ENCODE measurements around the gene PUSL1. TPM values are rescaled to one million over a fixed set of nuclear protein-coding genes. Genes with fewer than 3 reads are reported as not detected.

The PUSL1 gene
- total and polyA plus RNA-seq, 2 of the 13 experiments (the other 11 are each of a cell fraction or from before 2014, with no cell fraction given): 8.3 to 22.2 TPM

DNA sequence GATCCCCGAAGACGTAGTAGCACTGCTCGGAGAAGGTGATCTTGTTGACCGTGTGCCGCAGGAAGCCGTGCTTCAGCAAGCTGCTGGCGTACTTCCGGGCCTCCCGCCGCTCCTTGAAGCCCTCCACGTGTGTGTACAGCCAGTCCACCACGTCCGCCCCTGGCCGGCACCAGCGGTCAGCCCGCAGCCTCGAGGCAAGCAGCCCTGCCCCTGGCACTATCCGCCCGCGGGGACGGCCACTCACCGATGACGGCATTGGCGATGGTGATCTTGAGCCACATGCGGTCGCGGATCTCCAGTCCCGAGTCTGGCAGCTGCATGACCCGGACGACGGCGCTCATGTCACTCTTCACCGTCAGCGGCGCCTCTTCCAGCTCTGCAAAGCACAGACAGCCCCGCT lies 29.9 kb downstream of the PUSL1 start:
- H3K9ac ChIP-seq (ENCODE audit: insufficient read depth, low read depth, low read length): no peak overlapping the region
- no peak overlapping the region for H3K4me2 ChIP-seq (ENCODE audit: low read depth, low read length)
- no peaks in the 10 kb centered on the region for H3K79me2 ChIP-seq (ENCODE audit: insufficient read depth, low read length)
- no TSS peak for BruUV-seq (replicated peaks)
- H3K9me3 ChIP-seq (ENCODE audit: low read length): no peaks in the 10 kb centered on the region
- H3K27ac ChIP-seq (ENCODE audit: extremely low read length, insufficient read depth, low read length): no peak overlapping the region
- in situ Hi-C loops (cut with HindIII; ENCODE audit: extremely low pct_ligation_motif_present, low pct_unique_long_range_greater_than_20kb): no loop called here
- POLR2A ChIA-PET: interaction anchor here (0.9 to 1.0 kb wide), 3 partner anchors 10 to 61 kb away, joined by 3 to 4 read pairs (median 4); partner anchors contain the start of genes AURKAIP1 and CCNL2
- CTCF ChIA-PET (ENCODE audit: low intra/inter-chr PET ratio, low total read pairs): no interaction called here
- peaks cover 7% of the 10 kb centered on the region; the same call in 1 of the 2 replicates for H4K20me1 ChIP-seq (ENCODE audit: insufficient read depth, low read length)
- TF ChIP-seq AGO2 (optimal IDR thresholded peaks at IDR 0.05; ENCODE audit: low read depth, low read length): peak; percentile 30
- TF ChIP-seq TEAD2 (CRISPR knock-in tag; IDR thresholded peaks at IDR 0.05): no peak
- no peak for TF ChIP-seq TMF1 (CRISPR knock-in tag; IDR thresholded peaks at IDR 0.05; ENCODE audit: low read depth)
- H3K27me3 ChIP-seq (ENCODE audit: control insufficient read depth in 1 of 2, insufficient read depth in 2 of 2, low read length in 2 of 2): no peaks in the 10 kb centered on the region
- H3K36me3 ChIP-seq (replicated peaks in 1 of 2; ENCODE audit: control insufficient read depth in 1 of 2, insufficient read depth in 2 of 2, low read length in 2 of 2): peaks cover 13 to 26% of the 10 kb centered on the region in 2 experiments
- DNase-seq (ENCODE audit: low spot score) (no peak), ATAC-seq (no peak), FAIRE-seq (no peak)
- H3K4me1 ChIP-seq (ENCODE audit: insufficient read depth, low read length): no peaks in the 10 kb centered on the region
- WGBS (ENCODE audit: low lambda C conversion rate): 98% methylated on average over 35 of the region's 36 CpGs
- intact Hi-C loops (cut with micrococcal nuclease; ENCODE audit: unreplicated experiment): no loop called here
- H2AFZ ChIP-seq (ENCODE audit: low read length): no peak overlapping the region
- no peak overlapping the region for H3K4me3 ChIP-seq (replicated peaks in 1 of 3; ENCODE audit: insufficient read depth in 1 of 3, low read depth in 2 of 3, low read length in 3 of 3)

DNA sequence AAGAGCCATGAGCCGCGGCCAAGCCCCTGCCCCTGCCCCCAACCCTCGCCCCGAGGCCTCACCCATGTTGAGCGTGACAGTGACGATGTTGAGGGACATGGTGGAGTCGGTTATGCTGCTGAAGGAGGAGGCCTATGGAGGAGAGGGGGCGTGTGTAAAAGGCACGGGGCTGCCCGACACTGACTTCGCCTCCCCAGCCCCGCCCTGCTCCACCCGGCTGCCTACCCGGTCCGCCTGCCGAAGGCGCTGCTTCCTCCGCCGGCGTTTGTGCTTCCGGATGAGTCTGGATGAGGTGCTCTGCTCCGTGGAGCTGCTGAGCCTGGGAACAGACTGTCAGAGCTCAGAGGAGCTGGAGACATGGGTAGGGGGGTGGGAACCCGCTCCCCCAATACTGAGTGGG lies 31.8 kb downstream of the PUSL1 start:
- Histone ChIP-seq H3K36me3 (replicated peaks in 1 of 2; ENCODE audit: control insufficient read depth in 1 of 2, insufficient read depth in 2 of 2, low read length in 2 of 2) (peaks cover 13 to 26% of the 10 kb centered on the region in 2 experiments), H2AFZ (ENCODE audit: low read length) (no peak overlapping the region), H4K20me1 (ENCODE audit: insufficient read depth, low read length) (peaks cover 12% of the 10 kb centered on the region; the same call in 1 of the 2 replicates), H3K9me3 (ENCODE audit: low read length) (no peaks in the 10 kb centered on the region), H3K27me3 (ENCODE audit: control insufficient read depth in 1 of 2, insufficient read depth in 2 of 2, low read length in 2 of 2) (no peaks in the 10 kb centered on the region), H3K27ac (ENCODE audit: extremely low read length, insufficient read depth, low read length) (no peak overlapping the region), H3K4me1 (ENCODE audit: insufficient read depth, low read length) (peaks cover 18% of the 10 kb centered on the region), H3K4me2 (ENCODE audit: low read depth, low read length) (no peak overlapping the region), H3K79me2 (ENCODE audit: insufficient read depth, low read length) (peaks cover 13% of the 10 kb centered on the region), H3K9ac (ENCODE audit: insufficient read depth, low read depth, low read length) (no peak overlapping the region), H3K4me3 (replicated peaks in 1 of 3; ENCODE audit: insufficient read depth in 1 of 3, low read depth in 2 of 3, low read length in 3 of 3) (no peak overlapping the region)
- ATAC-seq: no peak
- CTCF ChIA-PET (ENCODE audit: low intra/inter-chr PET ratio, low total read pairs): no interaction called here
- in situ Hi-C loops (cut with HindIII; ENCODE audit: extremely low pct_ligation_motif_present, low pct_unique_long_range_greater_than_20kb) (no loop called here), intact Hi-C loops (cut with micrococcal nuclease; ENCODE audit: unreplicated experiment) (no loop called here)
- no TSS peak for BruUV-seq (replicated peaks)
- no peak for FAIRE-seq
- WGBS (ENCODE audit: low lambda C conversion rate): 96% methylated on average over 23 of the region's 23 CpGs
- TF ChIP-seq ZFP41 (CRISPR knock-in tag; IDR thresholded peaks at IDR 0.05; ENCODE audit: borderline replicate concordance) (no peak), ELF1 (CRISPR knock-in tag; IDR thresholded peaks at IDR 0.05) (no peak), PREB (CRISPR knock-in tag; IDR thresholded peaks at IDR 0.05) (no peak), ZNF709 (CRISPR knock-in tag; IDR thresholded peaks at IDR 0.05) (no peak), MATR3 (CRISPR knock-in tag; IDR thresholded peaks at IDR 0.05) (no peak), PCBP1 (IDR thresholded peaks at IDR 0.05; ENCODE audit: borderline replicate concordance, low read depth, low read length) (no peak), MEIS2 (CRISPR knock-in tag; IDR thresholded peaks at IDR 0.05) (no peak), RARA (CRISPR knock-in tag; IDR thresholded peaks at IDR 0.05) (no peak), NFE2 (CRISPR knock-in tag; IDR thresholded peaks at IDR 0.05) (no peak), STAT5B (CRISPR knock-in tag; IDR thresholded peaks at IDR 0.05) (no peak), ZNF768 (CRISPR knock-in tag; IDR thresholded peaks at IDR 0.05) (no peak), ZNF569 (CRISPR knock-in tag; IDR thresholded peaks at IDR 0.05; ENCODE audit: borderline replicate concordance) (no peak), TAF15 (IDR thresholded peaks at IDR 0.05; ENCODE audit: low read depth, low read length, poor library complexity, severe bottlenecking) (no peak)
- no peak for DNase-seq (ENCODE audit: low spot score)
- POLR2A ChIA-PET: no interaction called here

Measured in HepG2 (cell line).